NB4 (cell line): ENCODE data around the gene STK35.

Experiments used
- CTCF ChIP-seq: IDR thresholded peaks from one replicate; pipeline ENCODE4 v1.5.1; 2012; ENCODE audit warnings: low read depth, low read length
- POLR2A ChIP-seq: IDR thresholded peaks from 2 replicates; pipeline ENCODE4 v1.6.1; 2011; ENCODE audit warnings: mild to moderate bottlenecking; ENCODE audit not compliant: insufficient read length; ENCODE audit errors: extremely low read depth

GRCh38 chr20:2139250-2139649 is 37.6 kb downstream of the STK35 start:
- no peak for TF ChIP-seq CTCF
- TF ChIP-seq POLR2A, result no peak
